ENCODE measurements around the gene NTN5. TPM values are rescaled to one million over a fixed set of nuclear protein-coding genes. Genes with fewer than 3 reads are reported as not detected.
"Not testable (repeated sequence)": the region's sequence is repeated elsewhere in the genome, so short reads cannot be mapped to it uniquely, and the experiment has no call there.

Gene NTN5
- total RNA-seq, 8 experiments from 2014 or later: 0.16 to 1.3 (median 0.50) TPM; not detected in 1

- H3K4me3 ChIP-seq: no peak overlapping the region
- ATAC-seq (replicated peaks in 6 of 8): no peak
- peaks cover 0 to 5% of the 10 kb centered on the region in 2 donors for H3K4me1 ChIP-seq (replicated peaks in 1 of 2)
- in situ Hi-C loops (cut with MboI; ENCODE audit: low pct_unique_long_range_greater_than_20kb in 2 of 9, low sequenced_read_pairs in 9 of 9, unreplicated experiment in 9 of 9): no loop called here
- no peak overlapping the region for H3K27ac ChIP-seq
- 80 to 100% (median 88%) methylated on average over 1 to 3 of the region's 3 CpGs; no CpG with 5 or more reads in 6 of the 10 experiments for WGBS, 10 experiments
Observed at GRCh38 chr19:48687776-48688175, 15.0 kb upstream of the NTN5 start.

GRCh38 chr19:48686637-48687036 lies 13.8 kb upstream of the NTN5 start:
- H3K27ac ChIP-seq; H3K4me3 ChIP-seq; in situ Hi-C loops (cut with MboI; ENCODE audit: low pct_unique_long_range_greater_than_20kb in 2 of 9, low sequenced_read_pairs in 9 of 9, unreplicated experiment in 9 of 9); ATAC-seq (replicated peaks in 6 of 8); H3K4me1 ChIP-seq (replicated peaks in 1 of 2): not testable (repeated sequence)
- 44 to 90% (median 80%) methylated on average over 1 to 7 of the region's 7 CpGs; no CpG with 5 or more reads in 4 of the 10 experiments for WGBS, 10 experiments

GRCh38 chr19:48686088-48686487 lies 13.3 kb upstream of the NTN5 start:
- Histone ChIP-seq H3K4me1 (replicated peaks in 1 of 2) (peaks cover 0 to 5% of the 10 kb centered on the region in 2 donors), H3K27ac (no peak overlapping the region), H3K4me3 (no peak overlapping the region)
- WGBS, 10 experiments: 45 to 100% (median 81%) methylated on average over 2 to 3 of the region's 3 CpGs; no CpG with 5 or more reads in 1 of the 10 experiments
- in situ Hi-C loops (cut with MboI; ENCODE audit: low pct_unique_long_range_greater_than_20kb in 2 of 9, low sequenced_read_pairs in 9 of 9, unreplicated experiment in 9 of 9): no loop called here
- peak in 2 of 8 experiments; percentile 30 to 65 for ATAC-seq (replicated peaks in 6 of 8)

GRCh38 chr19:48685583-48685982 lies 12.8 kb upstream of the NTN5 start:
- 69 to 100% (median 90%) methylated on average over 2 to 9 of the region's 9 CpGs; no CpG with 5 or more reads in 2 of the 10 experiments for WGBS, 10 experiments
- Histone ChIP-seq H3K4me3 (no peak overlapping the region), H3K4me1 (replicated peaks in 1 of 2) (peaks cover 0 to 5% of the 10 kb centered on the region in 2 donors), H3K27ac (no peak overlapping the region)
- in situ Hi-C loops (cut with MboI; ENCODE audit: low pct_unique_long_range_greater_than_20kb in 2 of 9, low sequenced_read_pairs in 9 of 9, unreplicated experiment in 9 of 9): no loop called here
- peak in 1 of 8 experiments; percentile 4 for ATAC-seq (replicated peaks in 6 of 8)

DNA sequence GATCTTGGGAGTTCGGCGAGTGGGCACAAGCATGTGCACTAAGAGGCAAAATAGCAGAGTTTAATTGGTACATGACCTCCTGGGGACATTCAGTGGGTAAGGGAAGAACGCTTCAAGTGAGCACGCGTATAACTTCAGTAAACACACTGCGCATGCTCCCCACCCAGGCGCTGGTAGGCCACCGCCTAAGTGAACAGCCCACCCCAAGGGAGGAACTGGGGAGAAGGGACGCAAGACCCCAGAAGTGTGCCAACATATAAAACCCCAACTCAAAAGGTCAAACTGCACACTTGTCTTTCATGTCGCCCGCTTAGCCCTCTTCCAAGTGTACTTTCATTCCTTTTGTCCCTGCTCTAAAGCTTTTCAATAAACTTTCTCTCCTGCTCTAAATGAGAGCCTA lies 10.5 kb upstream of the NTN5 start:
- no peak overlapping the region for H3K27ac ChIP-seq
- in situ Hi-C loops (cut with MboI; ENCODE audit: low pct_unique_long_range_greater_than_20kb in 2 of 9, low sequenced_read_pairs in 9 of 9, unreplicated experiment in 9 of 9): no loop called here
- H3K4me3 ChIP-seq: no peak overlapping the region
- peak in 3 of 8 experiments; percentile 25 to 59 (median 29) for ATAC-seq (replicated peaks in 6 of 8)
- 20 to 94% (median 86%) methylated on average over 1 to 11 of the region's 11 CpGs; no CpG with 5 or more reads in 2 of the 10 experiments for WGBS, 10 experiments
- H3K4me1 ChIP-seq (replicated peaks in 1 of 2): peaks cover 0 to 5% of the 10 kb centered on the region in 2 donors

GRCh38 chr19:48681127-48681470 lies 8.3 kb upstream of the NTN5 start:
- Histone ChIP-seq H3K4me3 (no peak overlapping the region), H3K27ac (no peak overlapping the region), H3K4me1 (replicated peaks in 1 of 2) (peaks cover 0 to 5% of the 10 kb centered on the region in 2 donors)
- in situ Hi-C loops (cut with MboI; ENCODE audit: low pct_unique_long_range_greater_than_20kb in 2 of 9, low sequenced_read_pairs in 9 of 9, unreplicated experiment in 9 of 9): no loop called here
- ATAC-seq (replicated peaks in 6 of 8): peak in 3 of 8 experiments; percentile 49 to 75 (median 65)
- WGBS, 10 experiments: 7 to 82% (median 59%) methylated on average over 3 to 6 of the region's 7 CpGs; no CpG with 5 or more reads in 7 of the 10 experiments

DNA sequence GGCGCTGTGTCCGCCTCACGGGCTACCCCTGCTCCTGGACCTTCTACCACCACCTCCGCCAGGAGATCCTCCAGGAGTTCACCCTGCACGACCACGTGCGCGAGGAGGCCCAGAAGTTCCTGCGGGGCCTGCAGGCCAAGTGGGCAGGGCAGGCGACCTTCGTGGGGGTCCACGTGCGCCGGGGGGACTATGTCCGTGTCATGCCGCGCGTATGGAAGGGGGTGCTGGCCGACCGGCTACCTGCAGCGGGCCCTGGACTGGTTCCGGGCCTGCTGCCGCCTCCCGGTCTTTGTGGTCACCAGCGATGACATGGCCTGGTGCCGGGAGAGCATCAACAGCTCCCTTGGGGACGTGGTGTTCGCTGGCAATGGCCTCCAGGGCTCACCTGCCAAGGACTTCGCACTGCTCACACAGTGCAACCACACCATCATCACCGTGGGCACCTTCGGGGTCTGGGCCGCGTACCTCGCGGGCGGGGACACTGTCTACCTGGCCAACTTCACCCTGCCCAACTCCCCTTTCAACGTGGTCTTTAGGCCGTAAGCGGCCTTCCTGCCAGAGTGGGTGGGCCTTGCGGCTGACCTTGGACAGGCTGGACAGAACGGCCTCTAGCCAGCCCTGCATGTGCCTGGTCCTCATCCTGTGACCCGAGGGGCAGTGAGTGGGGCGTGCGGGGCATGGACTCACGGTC lies 7.8 kb upstream of the NTN5 start:
- no peak overlapping the region for H3K4me3 ChIP-seq
- peaks cover 2 to 8% of the 10 kb centered on the region in 2 donors for H3K4me1 ChIP-seq (replicated peaks in 1 of 2)
- WGBS, 10 experiments: 62 to 98% (median 80%) methylated on average over 1 to 9 of the region's 45 CpGs; no CpG with 5 or more reads in 7 of the 10 experiments
- peak in 1 of 8 experiments; percentile 9 for ATAC-seq (replicated peaks in 6 of 8)
- in situ Hi-C loops (cut with MboI; ENCODE audit: low pct_unique_long_range_greater_than_20kb in 2 of 9, low sequenced_read_pairs in 9 of 9, unreplicated experiment in 9 of 9): no loop called here
- H3K27ac ChIP-seq: no peak overlapping the region

DNA sequence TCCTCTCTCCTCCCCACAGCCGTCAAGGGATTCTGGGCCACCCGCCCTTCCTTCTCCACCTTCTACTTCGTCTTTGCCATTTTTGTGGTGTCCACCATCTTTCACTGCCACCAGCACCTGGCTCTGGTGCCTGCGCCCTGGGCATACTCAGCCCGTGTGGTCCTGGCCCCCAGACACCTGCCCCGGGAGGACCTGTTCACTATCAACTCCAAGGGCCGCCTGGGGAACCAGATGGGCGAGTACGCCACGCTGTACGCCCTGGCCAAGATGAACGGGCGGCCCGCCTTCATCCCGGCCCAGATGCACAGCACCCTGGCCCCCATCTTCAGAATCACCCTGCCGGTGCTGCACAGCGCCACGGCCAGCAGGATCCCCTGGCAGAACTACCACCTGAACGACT lies 7.2 kb upstream of the NTN5 start:
- in situ Hi-C loops (cut with MboI; ENCODE audit: low pct_unique_long_range_greater_than_20kb in 2 of 9, low sequenced_read_pairs in 9 of 9, unreplicated experiment in 9 of 9); H3K4me3 ChIP-seq; H3K27ac ChIP-seq; ATAC-seq (replicated peaks in 6 of 8): not testable (repeated sequence)
- H3K4me1 ChIP-seq (replicated peaks in 1 of 2): peaks cover 6 to 13% of the 10 kb centered on the region in 2 donors
- WGBS, 10 experiments: 58 to 100% (median 90%) methylated on average over 1 to 4 of the region's 19 CpGs; no CpG with 5 or more reads in 6 of the 10 experiments

DNA sequence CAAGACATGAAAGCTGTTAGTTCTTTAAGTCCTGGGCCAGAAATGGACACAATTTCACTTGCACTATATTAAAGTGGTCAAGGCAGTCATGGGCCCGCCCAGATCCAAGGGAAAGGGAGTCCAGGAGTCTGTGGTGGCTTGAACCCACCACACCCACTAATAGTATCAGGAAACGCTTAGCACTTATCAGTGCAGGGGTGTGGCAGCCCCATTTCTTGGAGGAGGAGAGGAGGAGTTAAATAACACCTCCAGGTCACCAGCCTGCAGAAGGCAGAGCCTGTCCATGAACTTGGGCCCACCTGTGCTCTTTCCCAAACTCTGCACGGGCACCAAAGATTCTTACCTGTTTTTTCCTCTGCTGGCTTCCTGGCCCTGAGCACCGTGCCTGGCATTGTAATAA lies 5.4 kb upstream of the NTN5 start:
- H3K4me3 ChIP-seq: no peak overlapping the region
- peaks cover 16 to 25% of the 10 kb centered on the region in 2 donors for H3K4me1 ChIP-seq (replicated peaks in 1 of 2)
- WGBS, 10 experiments: 68 to 86% (median 80%) methylated on average over 1 to 4 of the region's 4 CpGs; no CpG with 5 or more reads in 7 of the 10 experiments
- peak in 2 of 8 experiments; percentile 54 to 59 for ATAC-seq (replicated peaks in 6 of 8)
- in situ Hi-C loops (cut with MboI; ENCODE audit: low pct_unique_long_range_greater_than_20kb in 2 of 9, low sequenced_read_pairs in 9 of 9, unreplicated experiment in 9 of 9): no loop called here
- no peak overlapping the region for H3K27ac ChIP-seq

DNA sequence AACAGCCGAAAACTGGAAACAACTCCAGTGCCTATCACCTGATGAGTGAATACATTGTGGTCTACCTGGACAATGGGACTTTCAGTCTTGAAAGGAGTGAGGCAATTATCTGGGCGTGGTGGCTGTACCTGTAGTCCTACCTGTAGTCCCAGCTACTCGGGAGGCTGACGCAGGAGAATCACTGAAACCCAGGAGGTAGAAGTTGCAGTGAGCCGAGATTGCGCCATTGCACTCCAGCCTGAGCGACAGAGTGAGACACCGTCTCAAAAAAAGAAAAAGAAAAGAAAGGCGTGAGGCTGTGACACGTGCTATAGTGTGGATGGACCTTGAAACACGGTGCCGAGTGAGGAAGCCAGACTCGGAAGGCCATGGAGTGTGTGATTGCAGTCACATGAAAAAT lies 4.1 kb upstream of the NTN5 start:
- Histone ChIP-seq H3K4me3 (no peak overlapping the region), H3K27ac (no peak overlapping the region), H3K4me1 (replicated peaks in 1 of 2) (peaks cover 21 to 27% of the 10 kb centered on the region in 2 donors)
- in situ Hi-C loops (cut with MboI; ENCODE audit: low pct_unique_long_range_greater_than_20kb in 2 of 9, low sequenced_read_pairs in 9 of 9, unreplicated experiment in 9 of 9): no loop called here
- ATAC-seq (replicated peaks in 6 of 8): no peak
- WGBS, 10 experiments: 48 to 95% (median 84%) methylated on average over 1 to 12 of the region's 13 CpGs; no CpG with 5 or more reads in 3 of the 10 experiments

GRCh38 chr19:48676487-48676886 lies 3.7 kb upstream of the NTN5 start:
- no peak overlapping the region for H3K4me3 ChIP-seq

GRCh38 chr19:48674921-48675824 lies 2.4 kb upstream of the NTN5 start:
- Histone ChIP-seq H3K27ac (no peak overlapping the region), H3K4me3 (no peak overlapping the region), H3K4me1 (replicated peaks in 1 of 2) (peaks cover 29 to 36% of the 10 kb centered on the region in 2 donors)
- in situ Hi-C loops (cut with MboI; ENCODE audit: low pct_unique_long_range_greater_than_20kb in 2 of 9, low sequenced_read_pairs in 9 of 9, unreplicated experiment in 9 of 9): no loop called here
- 0 to 100% (median 40%) methylated on average over 1 to 13 of the region's 28 CpGs; no CpG with 5 or more reads in 1 of the 10 experiments for WGBS, 10 experiments
- ATAC-seq (replicated peaks in 6 of 8): peak; percentile 86 to 97 (median 89)

More at GRCh38 chr19:48676487-48676886, 3.7 kb upstream of the NTN5 start:
- peaks cover 21 to 28% of the 10 kb centered on the region in 2 donors for H3K4me1 ChIP-seq (replicated peaks in 1 of 2)
- in situ Hi-C loops (cut with MboI; ENCODE audit: low pct_unique_long_range_greater_than_20kb in 2 of 9, low sequenced_read_pairs in 9 of 9, unreplicated experiment in 9 of 9): no loop called here
- WGBS, 10 experiments: 68 to 83% methylated on average over 6 to 10 of the region's 17 CpGs; no CpG with 5 or more reads in 8 of the 10 experiments
- H3K27ac ChIP-seq: no peak overlapping the region
- no peak for ATAC-seq (replicated peaks in 6 of 8)
